K562 (cell line): ENCODE results near the gene RTN4. TPM values are rescaled to one million over a fixed set of nuclear protein-coding genes. Genes with fewer than 3 reads are reported as not detected.

Experiments
- ATAC-seq: fragments of 200-7000 bp; cut with Tn5 transposase; 3 replicates; pipeline ENCODE4 v1.9.1; 2020; ENCODE audit warnings: moderate library complexity
- BruUV-seq: library from RNA; stranded (reverse); fragments of 400-500 nt; replicated peaks from 2 replicates; lab custom pipeline; 2021; lab: Mats Ljungman, UMichigan
- CTCF ChIA-PET: fragments of 300-600 bp; formaldehyde crosslinking; extraction: SDS; loops from one replicate; lab custom pipeline; 2021; ENCODE audit warnings: low intra/inter-chr PET ratio; lab: Yijun Ruan, JAX
- POLR2A ChIA-PET: fragments of 300-600, 350-650 bp; sonication (Branson Sonifier 250); formaldehyde crosslinking; extraction: SDS; loops from one replicate; lab custom pipeline; 2021; ENCODE audit warnings: antibody characterized with exemption, inconsistent platforms; lab: Yijun Ruan, JAX
- DNase-seq, 4 experiments: peaks; one replicate each; pipeline versions ENCODE4 v3.0.0 to v3.0.0-alpha.2; 2011 to 2018; ENCODE audit warnings: low spot score in 3 of 4, mixed read lengths in 3 of 4; ENCODE audit errors: extremely low read depth in 1 of 4
- FAIRE-seq: peaks from 2 replicates; lab custom pipeline; 2011; peaks lifted over from hg19 to GRCh38; lab: Jason Lieb, UNC
- H2AFZ ChIP-seq: 2 replicates; pipeline ENCODE4 v1.6.0; 2011; ENCODE audit warnings: low read depth, low read length, control low read depth, inconsistent platforms
- H3K27ac ChIP-seq: fragments of 200-600 bp; 3 replicates; pipeline ENCODE4 v1.8.0; 2011; ENCODE audit warnings: low read depth, mild to moderate bottlenecking, control low read depth, inconsistent platforms, low read length, moderate library complexity, mixed read lengths; ENCODE audit errors: extremely low read depth
- H3K27me3 ChIP-seq, 2 experiments: fragments of 300-600 bp in 1 of 2; 2 replicates in 1 of 2; 3 replicates in 1 of 2; pipeline versions ENCODE4 v1.6.0 to v1.8.0; 2011; ENCODE audit warnings: inconsistent platforms in 2 of 2, low read length in 2 of 2, mild to moderate bottlenecking in 1 of 2, mixed read lengths in 1 of 2, moderate library complexity in 1 of 2; ENCODE audit not compliant: control insufficient read depth in 2 of 2, insufficient read depth in 2 of 2
- H3K36me3 ChIP-seq: fragments of 300-600 bp; 3 replicates; pipeline ENCODE4 v1.8.0; 2011; ENCODE audit warnings: mild to moderate bottlenecking, low read length, inconsistent platforms; ENCODE audit not compliant: control insufficient read depth, insufficient read depth
- H3K4me1 ChIP-seq, 2 experiments: fragments of 200-600 bp in 1 of 2; replicated peaks in 1 of 2; 2 replicates in 1 of 2; 3 replicates in 1 of 2; pipeline versions ENCODE4 v1.5.1 to v1.8.0; 2011; ENCODE audit warnings: inconsistent platforms in 2 of 2, low read length in 2 of 2, mild to moderate bottlenecking in 1 of 2, mixed read lengths in 1 of 2, moderate library complexity in 1 of 2; ENCODE audit not compliant: control insufficient read depth in 2 of 2, insufficient read depth in 2 of 2
- H3K4me2 ChIP-seq: 2 replicates; pipeline ENCODE4 v1.6.1; 2011; ENCODE audit warnings: low read length, control low read depth, inconsistent platforms, mixed read lengths; ENCODE audit not compliant: insufficient read depth
- H3K4me3 ChIP-seq: fragments of 200-600 bp; sonication (generic), shearing (Covaris generic); 2 replicates; pipeline ENCODE4 v1.5.1; 2016; ENCODE audit warnings: control low read depth, inconsistent platforms
- H3K79me2 ChIP-seq: fragments of 200-600 bp; 3 replicates; pipeline ENCODE4 v1.8.0; 2011; ENCODE audit warnings: low read length, inconsistent platforms; ENCODE audit not compliant: control insufficient read depth, insufficient read depth
- H3K9ac ChIP-seq, 2 experiments: 2 replicates each; pipeline versions ENCODE4 v1.6.0 to v1.6.1; 2011; ENCODE audit warnings: low read depth in 2 of 2, low read length in 2 of 2, control low read depth in 1 of 2, inconsistent platforms in 1 of 2, mild to moderate bottlenecking in 1 of 2, mixed read lengths in 1 of 2; ENCODE audit not compliant: insufficient read depth in 1 of 2
- H3K9me1 ChIP-seq: one replicate; pipeline ENCODE4 v1.6.0; 2011; ENCODE audit warnings: inconsistent platforms, mild to moderate bottlenecking, low read length, moderate library complexity; ENCODE audit not compliant: control insufficient read depth, insufficient read depth
- H3K9me3 ChIP-seq: replicated peaks from 2 replicates; pipeline ENCODE4 v1.5.1; 2011; ENCODE audit warnings: low read depth, low read length, inconsistent platforms; ENCODE audit not compliant: control insufficient read depth, insufficient read depth
- H4K20me1 ChIP-seq: replicated peaks from 2 replicates; pipeline ENCODE4 v1.6.1; 2011; ENCODE audit warnings: low read length, inconsistent platforms, mixed read lengths; ENCODE audit not compliant: control insufficient read depth, insufficient read depth
- AFF4 ChIP-seq: sonication (generic); formaldehyde crosslinking; IDR thresholded peaks from 2 replicates; pipeline ENCODE4 v1.8.0; 2023; ENCODE audit warnings: mild to moderate bottlenecking, missing genetic modification reagents
- CCAR2 ChIP-seq: fragments of 200-400 bp; formaldehyde crosslinking; IDR thresholded peaks from 2 replicates; pipeline ENCODE4 v1.6.1; 2017; ENCODE audit warnings: mild to moderate bottlenecking, low read depth, low read length
- SMAD1 ChIP-seq: fragments of 150-350 bp; IDR thresholded peaks from 2 replicates; pipeline ENCODE4 v1.6.1; 2014; ENCODE audit warnings: low read length, low read depth; ENCODE audit not compliant: partially characterized antibody
- WGBS: fragments of 100-300 bp; shearing (Covaris generic); methylation state at CpG from one replicate; pipeline ENCODE4 v1.1.6; 2016; ENCODE audit warnings: low coverage, mixed read lengths; ENCODE audit not compliant: insufficient coverage; ENCODE audit errors: missing lambda C conversion rate; 5-methylcytosine and 5-hydroxymethylcytosine counted together
- in situ Hi-C: fragments of 300-500 bp; cut with MboI; formaldehyde crosslinking; loops from 4 replicates; pipeline ENCODE4 v1.15.0; 2018; ENCODE audit warnings: inconsistent platforms, mixed read lengths
- intact Hi-C: fragments of 100-400 bp; cut with micrococcal nuclease; formaldehyde crosslinking; loops from 2 replicates; pipeline ENCODE4 v1.14.2; 2022
- polyA plus RNA-seq, 8 experiments: library from polyadenylated mRNA; depleted of rRNA in 4 of 8; stranded (reverse) in 5 of 8; unstranded in 3 of 8; fragments of >200 nt; fragmentation: Nextera tagmentation in 2 of 8; fragmentation: Illumina TruSeq in 1 of 8; extraction: Ambion mirVana in 2 of 8; extraction: Trizol in 1 of 8; gene quantifications; 2 replicates each; pipeline versions ENCODE4 v1.2.1 to v1.2.3, GENCODE V29; 2011 to 2014; ENCODE audit warnings: inconsistent platforms in 1 of 8, missing spikeins in 1 of 8
- total RNA-seq, 7 experiments: library from RNA; depleted of rRNA in 6 of 7; stranded (reverse); fragments of >200 nt in 6 of 7; fragmentation: Illumina TruSeq in 2 of 7; extraction: Trizol in 2 of 7; gene quantifications; 2 replicates each; pipeline versions ENCODE4 v1.2.1 to v1.2.3, GENCODE V29; 2011 to 2021; ENCODE audit warnings: low replicate concordance in 1 of 7
- TF ChIP-seq, protein P1 (sequence below): fragments of 450-650 bp; IDR thresholded peaks from 2 replicates; pipeline ENCODE4 v1.6.1; 2016; ENCODE audit warnings: low read depth
- TF ChIP-seq, protein P2 (sequence below): fragments of 250-450 bp; sonication (Bioruptor Pico); IDR thresholded peaks from 2 replicates; pipeline ENCODE4 v1.5.0; 2021; ENCODE audit warnings: mild to moderate bottlenecking, moderate library complexity

The RTN4 gene
- total and polyA plus RNA-seq, 9 of the 15 experiments (the other 6 are each of a cell fraction or from before 2014, with no cell fraction given): 73.0 to 248 (median 116) TPM

DNA sequence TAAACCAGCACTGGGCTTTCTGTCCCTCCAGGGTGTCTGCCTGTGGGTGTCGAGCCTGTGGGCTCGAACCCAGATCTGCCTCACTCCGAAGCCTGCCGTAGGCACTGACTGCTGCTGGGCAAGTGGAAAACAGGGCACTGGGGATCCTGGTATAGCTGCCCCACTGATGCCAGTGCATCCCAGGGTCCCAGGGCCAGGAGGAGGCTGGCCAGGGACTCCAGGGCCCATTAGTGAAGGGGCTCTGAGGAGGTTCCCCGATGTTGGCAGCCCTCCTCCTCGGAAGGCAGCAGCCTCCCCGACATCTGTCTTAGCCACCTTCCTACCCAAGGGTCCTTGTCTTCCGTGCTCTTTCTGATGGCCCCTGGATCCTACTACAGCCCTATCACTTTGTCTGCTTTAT is 96.1 kb downstream of the RTN4 start:
- peak overlapping the region in 1 of 2 experiments; percentile 51; a peak in 1 of 4 replicates for H3K9ac ChIP-seq
- no peak for FAIRE-seq
- H3K4me2 ChIP-seq: no peak overlapping the region
- H3K4me1 ChIP-seq: peaks cover 31 to 51% of the 10 kb centered on the region in 2 experiments
- no peaks in the 10 kb centered on the region for H4K20me1 ChIP-seq
- BruUV-seq: no TSS peak
- H2AFZ ChIP-seq: no peak overlapping the region
- no peaks in the 10 kb centered on the region for H3K36me3 ChIP-seq
- H3K27ac ChIP-seq: no peak overlapping the region
- in situ Hi-C loops (no loop called here), intact Hi-C loops (no loop called here)
- CTCF ChIA-PET: no interaction called here
- no peaks in the 10 kb centered on the region for H3K9me1 ChIP-seq
- TF ChIP-seq, protein P1, sequence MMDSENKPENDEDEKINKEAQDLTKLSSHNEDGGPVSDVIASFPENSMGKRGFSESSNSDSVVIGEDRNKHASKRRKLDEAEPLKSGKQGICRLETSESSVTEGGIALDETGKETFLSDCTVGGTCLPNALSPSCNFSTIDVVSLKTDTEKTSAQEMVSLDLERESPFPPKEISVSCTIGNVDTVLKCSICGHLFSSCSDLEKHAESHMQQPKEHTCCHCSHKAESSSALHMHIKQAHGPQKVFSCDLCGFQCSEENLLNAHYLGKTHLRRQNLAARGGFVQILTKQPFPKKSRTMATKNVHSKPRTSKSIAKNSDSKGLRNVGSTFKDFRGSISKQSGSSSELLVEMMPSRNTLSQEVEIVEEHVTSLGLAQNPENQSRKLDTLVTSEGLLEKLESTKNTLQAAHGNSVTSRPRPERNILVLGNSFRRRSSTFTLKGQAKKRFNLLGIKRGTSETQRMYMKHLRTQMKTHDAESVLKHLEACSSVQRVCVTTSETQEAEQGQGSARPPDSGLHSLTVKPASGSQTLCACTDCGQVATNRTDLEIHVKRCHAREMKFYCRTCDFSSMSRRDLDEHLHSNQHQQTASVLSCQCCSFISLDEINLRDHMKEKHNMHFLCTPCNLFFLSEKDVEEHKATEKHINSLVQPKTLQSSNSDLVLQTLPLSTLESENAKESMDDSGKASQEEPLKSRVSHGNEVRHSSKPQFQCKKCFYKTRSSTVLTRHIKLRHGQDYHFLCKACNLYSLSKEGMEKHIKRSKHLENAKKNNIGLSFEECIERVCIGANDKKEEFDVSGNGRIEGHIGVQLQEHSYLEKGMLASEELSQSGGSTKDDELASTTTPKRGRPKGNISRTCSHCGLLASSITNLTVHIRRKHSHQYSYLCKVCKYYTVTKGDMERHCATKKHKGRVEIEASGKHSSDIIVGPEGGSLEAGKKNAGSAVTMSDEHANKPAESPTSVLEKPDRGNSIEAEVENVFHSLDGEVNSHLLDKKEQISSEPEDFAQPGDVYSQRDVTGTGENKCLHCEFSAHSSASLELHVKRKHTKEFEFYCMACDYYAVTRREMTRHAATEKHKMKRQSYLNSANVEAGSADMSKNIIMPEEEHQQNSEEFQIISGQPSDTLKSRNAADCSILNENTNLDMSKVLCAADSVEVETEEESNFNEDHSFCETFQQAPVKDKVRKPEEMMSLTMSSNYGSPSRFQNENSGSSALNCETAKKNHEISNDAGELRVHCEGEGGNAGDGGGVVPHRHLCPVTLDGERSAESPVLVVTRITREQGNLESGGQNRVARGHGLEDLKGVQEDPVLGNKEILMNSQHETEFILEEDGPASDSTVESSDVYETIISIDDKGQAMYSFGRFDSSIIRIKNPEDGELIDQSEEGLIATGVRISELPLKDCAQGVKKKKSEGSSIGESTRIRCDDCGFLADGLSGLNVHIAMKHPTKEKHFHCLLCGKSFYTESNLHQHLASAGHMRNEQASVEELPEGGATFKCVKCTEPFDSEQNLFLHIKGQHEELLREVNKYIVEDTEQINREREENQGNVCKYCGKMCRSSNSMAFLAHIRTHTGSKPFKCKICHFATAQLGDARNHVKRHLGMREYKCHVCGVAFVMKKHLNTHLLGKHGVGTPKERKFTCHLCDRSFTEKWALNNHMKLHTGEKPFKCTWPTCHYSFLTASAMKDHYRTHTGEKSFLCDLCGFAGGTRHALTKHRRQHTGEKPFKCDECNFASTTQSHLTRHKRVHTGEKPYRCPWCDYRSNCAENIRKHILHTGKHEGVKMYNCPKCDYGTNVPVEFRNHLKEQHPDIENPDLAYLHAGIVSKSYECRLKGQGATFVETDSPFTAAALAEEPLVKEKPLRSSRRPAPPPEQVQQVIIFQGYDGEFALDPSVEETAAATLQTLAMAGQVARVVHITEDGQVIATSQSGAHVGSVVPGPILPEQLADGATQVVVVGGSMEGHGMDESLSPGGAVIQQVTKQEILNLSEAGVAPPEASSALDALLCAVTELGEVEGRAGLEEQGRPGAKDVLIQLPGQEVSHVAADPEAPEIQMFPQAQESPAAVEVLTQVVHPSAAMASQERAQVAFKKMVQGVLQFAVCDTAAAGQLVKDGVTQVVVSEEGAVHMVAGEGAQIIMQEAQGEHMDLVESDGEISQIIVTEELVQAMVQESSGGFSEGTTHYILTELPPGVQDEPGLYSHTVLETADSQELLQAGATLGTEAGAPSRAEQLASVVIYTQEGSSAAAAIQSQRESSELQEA: no peak
- TF ChIP-seq, protein P2, sequence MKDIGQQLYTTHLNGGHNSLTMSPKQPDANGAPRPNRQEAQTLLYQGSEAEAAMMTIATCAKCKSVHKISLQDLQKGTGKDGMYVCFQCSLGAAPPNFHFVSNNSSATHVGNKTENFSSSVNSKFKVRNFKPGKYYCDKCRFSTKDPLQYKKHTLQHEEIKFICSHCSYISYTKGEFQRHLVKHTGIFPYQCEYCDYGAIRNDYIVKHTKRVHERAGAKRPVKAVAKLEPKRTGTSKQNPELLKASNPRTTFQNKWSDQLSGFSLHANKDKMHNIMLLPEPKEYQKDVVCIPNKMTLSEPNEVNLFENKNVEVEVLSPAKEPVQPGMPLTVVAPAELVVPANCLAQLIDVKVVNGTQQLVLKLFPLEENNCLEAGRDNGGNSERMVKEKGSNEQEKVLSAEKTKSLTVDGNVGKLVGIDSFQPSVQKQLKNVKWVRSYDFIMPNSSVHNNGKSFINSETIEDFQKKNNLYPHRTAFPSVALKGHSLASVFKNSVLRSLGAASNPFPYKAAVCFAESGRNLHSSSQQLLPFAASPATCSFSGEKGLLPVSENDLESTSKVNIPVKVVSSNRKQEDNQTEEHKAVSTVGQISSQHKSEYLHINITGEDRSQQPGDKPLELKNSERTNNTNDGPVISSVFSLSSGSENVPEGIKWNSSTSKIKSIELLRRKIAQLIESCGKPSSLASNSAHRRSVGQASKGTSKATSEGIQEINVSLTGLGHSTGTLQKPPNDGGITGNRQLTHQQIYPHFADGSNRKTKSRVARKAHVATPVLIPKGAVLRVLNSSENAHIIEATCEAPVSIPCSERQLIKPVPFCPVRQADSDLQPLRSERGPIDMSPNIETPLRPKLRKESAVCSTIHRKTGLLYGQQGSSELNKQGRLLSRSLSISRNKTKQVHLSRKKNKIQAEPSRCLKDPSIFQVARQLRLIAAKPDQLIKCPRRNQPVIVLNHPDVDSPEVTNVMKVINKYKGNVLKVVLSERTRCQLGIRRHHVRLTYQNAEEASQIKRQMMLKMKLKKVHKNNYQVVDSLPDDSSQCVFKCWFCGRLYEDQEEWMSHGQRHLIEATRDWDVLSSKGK: no peak
- TF ChIP-seq SMAD1 (no peak), CCAR2 (no peak), AFF4 (CRISPR knock-in tag) (no peak)
- H3K27me3 ChIP-seq: no peaks in the 10 kb centered on the region; a peak in 1 of 5 replicates
- 82% methylated on average over 7 of the region's 8 CpGs for WGBS
- POLR2A ChIA-PET: interaction anchor here (2.5 kb wide), 1 partner anchor 15 kb away, joined by 6 read pairs; no protein-coding TSS in a partner anchor
- ATAC-seq: no peak
- no peak overlapping the region for H3K4me3 ChIP-seq
- H3K79me2 ChIP-seq: no peaks in the 10 kb centered on the region
- H3K9me3 ChIP-seq: no peaks in the 10 kb centered on the region
- no peak for DNase-seq
